HEK293 (cell line): ENCODE data around the gene RELB.

Experiments used
- CTCF ChIA-PET: fragments of 350-600 bp; formaldehyde crosslinking; extraction: SDS; loops from one replicate; lab custom pipeline; 2021; ENCODE audit warnings: antibody characterized with exemption; lab: Yijun Ruan, JAX
- POLR2A ChIA-PET: fragments of 300-600 bp; formaldehyde crosslinking; extraction: SDS; loops from one replicate; lab custom pipeline; 2020; ENCODE audit warnings: antibody characterized with exemption, inconsistent platforms; lab: Yijun Ruan, JAX
- H3K27ac ChIP-seq: fragments of 200-500 bp; sonication (Bioruptor generic); 2 replicates; pipeline ENCODE4 v1.5.1; 2014; ENCODE audit warnings: low read depth, low read length, control low read depth, inconsistent platforms; ENCODE audit errors: extremely low read depth
- H3K36me3 ChIP-seq, 2 experiments: fragments of 200-500 bp in 1 of 2; sonication (Bioruptor generic) in 1 of 2; 1 replicate in 1 of 2; 2 replicates in 1 of 2; pipeline ENCODE4 v1.5.1; 2014 to 2017; ENCODE audit warnings: inconsistent platforms in 2 of 2, low read length in 2 of 2; ENCODE audit not compliant: control insufficient read depth in 2 of 2, insufficient read depth in 1 of 2
- H3K4me1 ChIP-seq: fragments of 200-500 bp; sonication (Bioruptor generic); 2 replicates; pipeline ENCODE4 v1.5.1; 2014; ENCODE audit warnings: mild to moderate bottlenecking, low read length, inconsistent platforms; ENCODE audit not compliant: control insufficient read depth, insufficient read depth
- H3K4me3 ChIP-seq: 2 replicates; pipeline ENCODE4 v1.5.1; 2011; ENCODE audit warnings: low read depth, mild to moderate bottlenecking, control low read depth, low read length, moderate library complexity
- H3K9me3 ChIP-seq: fragments of 200-500 bp; sonication (Bioruptor generic); 2 replicates; pipeline ENCODE4 v1.5.1; 2014; ENCODE audit warnings: low read depth, low read length, inconsistent platforms; ENCODE audit not compliant: control insufficient read depth, insufficient read depth
- BCL11B ChIP-seq: fragments of 450-650 bp; formaldehyde crosslinking; IDR thresholded peaks from 2 replicates; pipeline ENCODE4 v1.5.1; 2016; ENCODE audit warnings: low read depth, missing biosample characterization, missing genetic modification characterization
- BCL6B ChIP-seq: fragments of 450-650 bp; formaldehyde crosslinking; IDR thresholded peaks from 2 replicates; pipeline ENCODE4 v1.5.1; 2017; ENCODE audit warnings: missing biosample characterization, missing genetic modification characterization
- HOXA7 ChIP-seq: sonication (generic); formaldehyde crosslinking; IDR thresholded peaks from 2 replicates; pipeline ENCODE4 v1.8.1; 2022; ENCODE audit warnings: missing genetic modification reagents, borderline replicate concordance
- SP3 ChIP-seq: fragments of 450-650 bp; formaldehyde crosslinking; IDR thresholded peaks from 2 replicates; pipeline ENCODE4 v1.5.1; 2016; ENCODE audit warnings: missing biosample characterization, missing genetic modification characterization
- YY2 ChIP-seq: fragments of 450-650 bp; formaldehyde crosslinking; IDR thresholded peaks from 2 replicates; pipeline ENCODE4 v1.5.1; 2016; ENCODE audit warnings: missing biosample characterization, missing genetic modification characterization
- ZBTB20 ChIP-seq: fragments of 450-650 bp; formaldehyde crosslinking; IDR thresholded peaks from 2 replicates; pipeline ENCODE4 v1.5.1; 2016; ENCODE audit warnings: missing biosample characterization, missing genetic modification characterization
- ZBTB7A ChIP-seq: fragments of 450-650 bp; formaldehyde crosslinking; IDR thresholded peaks from 2 replicates; pipeline ENCODE4 v1.5.1; 2016; ENCODE audit warnings: low read depth, missing biosample characterization, missing genetic modification characterization
- ZNF121 ChIP-seq: fragments of 450-650 bp; formaldehyde crosslinking; IDR thresholded peaks from 2 replicates; pipeline ENCODE4 v1.5.1; 2016; ENCODE audit warnings: missing biosample characterization, missing genetic modification characterization
- ZNF133 ChIP-seq: fragments of 450-650 bp; formaldehyde crosslinking; IDR thresholded peaks from 2 replicates; pipeline ENCODE4 v1.5.1; 2016; ENCODE audit warnings: missing biosample characterization, missing genetic modification characterization
- ZNF140 ChIP-seq: fragments of 450-650 bp; formaldehyde crosslinking; IDR thresholded peaks from 2 replicates; pipeline ENCODE4 v1.5.1; 2016; ENCODE audit warnings: missing biosample characterization, missing genetic modification characterization
- ZNF169 ChIP-seq: fragments of 450-650 bp; formaldehyde crosslinking; IDR thresholded peaks from 2 replicates; pipeline ENCODE4 v1.5.1; 2016; ENCODE audit warnings: missing biosample characterization, missing genetic modification characterization
- ZNF18 ChIP-seq: fragments of 450-650 bp; formaldehyde crosslinking; IDR thresholded peaks from 2 replicates; pipeline ENCODE4 v1.5.1; 2016; ENCODE audit warnings: missing biosample characterization, missing genetic modification characterization
- ZNF214 ChIP-seq: fragments of 450-650 bp; formaldehyde crosslinking; IDR thresholded peaks from 2 replicates; pipeline ENCODE4 v1.5.1; 2017; ENCODE audit warnings: missing biosample characterization, mild to moderate bottlenecking, missing genetic modification characterization, borderline replicate concordance
- ZNF221 ChIP-seq: fragments of 450-650 bp; formaldehyde crosslinking; IDR thresholded peaks from 2 replicates; pipeline ENCODE4 v1.5.1; 2017; ENCODE audit warnings: missing biosample characterization, missing genetic modification characterization, borderline replicate concordance
- ZNF248 ChIP-seq: fragments of 450-650 bp; formaldehyde crosslinking; IDR thresholded peaks from 2 replicates; pipeline ENCODE4 v1.5.1; 2017; ENCODE audit warnings: missing biosample characterization, missing genetic modification characterization
- ZNF335 ChIP-seq: fragments of 450-650 bp; formaldehyde crosslinking; conservative IDR thresholded peaks from 2 replicates; pipeline ENCODE4 v1.5.1; 2016; ENCODE audit warnings: missing biosample characterization, missing genetic modification characterization
- ZNF362 ChIP-seq: fragments of 450-650 bp; formaldehyde crosslinking; IDR thresholded peaks from 2 replicates; pipeline ENCODE4 v1.5.1; 2016; ENCODE audit warnings: missing biosample characterization, missing genetic modification characterization
- ZNF398 ChIP-seq: fragments of 450-650 bp; formaldehyde crosslinking; IDR thresholded peaks from 2 replicates; pipeline ENCODE4 v1.5.1; 2017; ENCODE audit warnings: missing biosample characterization, missing genetic modification characterization
- ZNF433 ChIP-seq: fragments of 450-650 bp; formaldehyde crosslinking; IDR thresholded peaks from 2 replicates; pipeline ENCODE4 v1.5.1; 2016; ENCODE audit warnings: missing biosample characterization, missing genetic modification characterization, low read depth
- ZNF521 ChIP-seq: fragments of 450-650 bp; formaldehyde crosslinking; IDR thresholded peaks from 2 replicates; pipeline ENCODE4 v1.5.1; 2017; ENCODE audit warnings: missing biosample characterization, mild to moderate bottlenecking, missing genetic modification characterization
- ZNF544 ChIP-seq: fragments of 450-650 bp; formaldehyde crosslinking; IDR thresholded peaks from 2 replicates; pipeline ENCODE4 v1.5.0; 2017; ENCODE audit warnings: missing biosample characterization, missing genetic modification characterization
- ZNF571 ChIP-seq: fragments of 450-650 bp; formaldehyde crosslinking; IDR thresholded peaks from 2 replicates; pipeline ENCODE4 v1.5.0; 2017; ENCODE audit warnings: missing biosample characterization, missing genetic modification characterization
- ZNF596 ChIP-seq: fragments of 450-650 bp; IDR thresholded peaks from 2 replicates; pipeline ENCODE4 v1.5.0; 2018; ENCODE audit warnings: missing biosample characterization, mild to moderate bottlenecking, missing genetic modification characterization, moderate library complexity
- ZNF600 ChIP-seq: fragments of 450-650 bp; formaldehyde crosslinking; IDR thresholded peaks from 2 replicates; pipeline ENCODE4 v1.5.1; 2016; ENCODE audit warnings: missing biosample characterization, missing genetic modification characterization
- ZSCAN23 ChIP-seq: fragments of 450-650 bp; formaldehyde crosslinking; IDR thresholded peaks from 2 replicates; pipeline ENCODE4 v1.5.1; 2016; ENCODE audit warnings: missing biosample characterization, missing genetic modification characterization

Gene RELB

GRCh38 chr19:45047188-45047797, 46.0 kb downstream of the RELB start:
- 0 out of 2 replicates have a peak, but pooled peaks have one; percentile 18 for TF ChIP-seq ZNF600 (tag by site-specific recombination)
- TF ChIP-seq ZNF362: 0 out of 2 replicates have a peak, but pooled peaks have one; percentile 29
- TF ChIP-seq SP3 (tag by site-specific recombination): no peak
- CTCF ChIA-PET: interaction anchor here (0.5 to 9.8 kb wide), 5 partner anchors 14 to 1943 kb away, joined by 3 to 65 read pairs (median 5); no protein-coding TSS in a partner anchor
- peak overlapping the region; percentile 24; the same call in 1 of the 2 replicates for H3K27ac ChIP-seq
- H3K9me3 ChIP-seq: no peaks in the 10 kb centered on the region
- peaks cover 56 to 69% of the 10 kb centered on the region in 2 experiments for H3K36me3 ChIP-seq
- H3K4me3 ChIP-seq: no peak overlapping the region
- H3K4me1 ChIP-seq: no peaks in the 10 kb centered on the region
- POLR2A ChIA-PET: interaction anchor here (0.6 to 0.8 kb wide), 3 partner anchors 8 to 132 kb away, joined by 3 to 9 read pairs (median 5); partner anchors contain the start of gene CLASRP

- Histone ChIP-seq H3K27ac (no peak overlapping the region), H3K36me3 (peaks cover 56 to 69% of the 10 kb centered on the region in 2 experiments), H3K4me3 (no peak overlapping the region), H3K9me3 (no peaks in the 10 kb centered on the region), H3K4me1 (no peaks in the 10 kb centered on the region)
- POLR2A ChIA-PET: interaction anchor here (0.5 to 4.2 kb wide), 4 partner anchors 10 to 1251 kb away, joined by 3 to 35 read pairs (median 4); partner anchors contain the start of genes CLASRP and ZNF296
- TF ChIP-seq ZNF133 (tag by site-specific recombination) (no peak), ZBTB7A (no peak), ZBTB20 (tag by site-specific recombination) (peak; percentile 64), ZNF221 (tag by site-specific recombination) (no peak), ZNF521 (no peak)
- CTCF ChIA-PET: interaction anchor here (0.6 to 2.3 kb wide), 3 partner anchors 11 to 59 kb away, joined by 3 to 20 read pairs (median 3); no protein-coding TSS in a partner anchor
These were observed 47.9 kb downstream of the RELB start for GRCh38 chr19:45049073-45049736.

- H3K4me1 ChIP-seq: no peaks in the 10 kb centered on the region
- ChIA-PET CTCF (interaction anchor here (1.2 to 2.3 kb wide), 2 partner anchors 10 to 359 kb away, joined by 6 to 20 read pairs; no protein-coding TSS in a partner anchor), POLR2A (interaction anchor here (0.5 to 4.2 kb wide), 4 partner anchors 11 to 1250 kb away, joined by 3 to 35 read pairs (median 4); partner anchors contain the start of genes CLASRP and ZNF296)
- H3K36me3 ChIP-seq: peaks cover 58 to 69% of the 10 kb centered on the region in 2 experiments
- no peaks in the 10 kb centered on the region for H3K9me3 ChIP-seq
- no peak overlapping the region for H3K27ac ChIP-seq
- TF ChIP-seq ZNF571 (no peak), ZNF18 (no peak), ZNF433 (tag by site-specific recombination) (no peak), ZNF121 (tag by site-specific recombination) (no peak), BCL11B (tag by site-specific recombination) (no peak), ZNF140 (tag by site-specific recombination) (no peak), ZNF248 (tag by site-specific recombination) (no peak), ZSCAN23 (no peak), ZNF335 (no peak), ZNF544 (tag by site-specific recombination) (no peak), BCL6B (tag by site-specific recombination) (no peak), YY2 (tag by site-specific recombination) (no peak), ZNF596 (tag by site-specific recombination) (no peak), ZNF398 (tag by site-specific recombination) (no peak), HOXA7 (CRISPR knock-in tag) (no peak), ZNF169 (tag by site-specific recombination) (no peak), ZNF214 (tag by site-specific recombination) (no peak)
- H3K4me3 ChIP-seq: no peak overlapping the region
These were observed 48.8 kb downstream of the RELB start for GRCh38 chr19:45050036-45050435.
